ENCODE data around the gene VEGFA. TPM values are rescaled to one million over a fixed set of nuclear protein-coding genes. Genes with fewer than 3 reads are reported as not detected.

Gene VEGFA
- polyA plus RNA-seq, 3 donors, result 19.0 to 454 (median 32.0) TPM

GRCh38 chr6:43823879-43824702 is 54.1 kb downstream of the VEGFA start:
- no peaks in the 10 kb centered on the region for H4K20me1 ChIP-seq (ENCODE audit: insufficient read depth, low read length)
- H3K27me3 ChIP-seq (ENCODE audit: control insufficient read depth in 2 of 2, insufficient read depth in 2 of 2, low read length in 2 of 2), result no peaks in the 10 kb centered on the region
- no peaks in the 10 kb centered on the region for H3K36me3 ChIP-seq (replicated peaks in 1 of 2; ENCODE audit: control insufficient read depth in 1 of 2, insufficient read depth in 2 of 2, low read length in 2 of 2)
- no peaks in the 10 kb centered on the region for H3K36me3 Mint-ChIP-seq
- no peak overlapping the region for H3K27ac ChIP-seq (ENCODE audit: low read depth in 1 of 2, low read length in 2 of 2)
- peak overlapping the region; percentile 34 for H3K9ac ChIP-seq (ENCODE audit: insufficient read depth, low read length, poor library complexity, severe bottlenecking)
- no peak for TF ChIP-seq CTCF (IDR thresholded peaks at IDR 0.05)
- WGBS (ENCODE audit: insufficient coverage), result 53% methylated on average over 11 of the region's 11 CpGs
- no peaks in the 10 kb centered on the region for H3K79me2 ChIP-seq (ENCODE audit: insufficient read depth, low read length)
- H3K27ac Mint-ChIP-seq, result peak overlapping the region in 1 of 7 donors; percentile 46
- peaks cover 22% of the 10 kb centered on the region for H3K4me1 Mint-ChIP-seq
- H3K4me3 ChIP-seq (replicated peaks in 1 of 3; ENCODE audit: low read depth in 2 of 3, low read length in 3 of 3), result peak overlapping the region in 1 of 3 experiments; percentile 16
- H3K9me3 Mint-ChIP-seq, result no peaks in the 10 kb centered on the region
- peak overlapping the region; percentile 40 to 83 for H3K4me3 Mint-ChIP-seq
- peak overlapping the region; percentile 68 for H2AFZ ChIP-seq (ENCODE audit: insufficient read depth, low read depth, low read length, poor library complexity, severe bottlenecking)
- peak; percentile 48 to 54 (median 53) for DNase-seq
- H3K27me3 Mint-ChIP-seq (ENCODE audit: low read depth in 3 of 3), result peaks cover 0 to 8% (median 7%) of the 10 kb centered on the region in 3 donors
- H3K4me2 ChIP-seq (replicated peaks; ENCODE audit: extremely low read depth, low read length, poor library complexity, severe bottlenecking), result peak overlapping the region; percentile 51
- no peaks in the 10 kb centered on the region for H3K9me3 ChIP-seq (replicated peaks in 1 of 2; ENCODE audit: control insufficient read depth in 1 of 2, insufficient read depth in 1 of 2, low read length in 2 of 2)
- peaks cover 6 to 13% of the 10 kb centered on the region in 2 donors for H3K4me1 ChIP-seq (ENCODE audit: control insufficient read depth in 1 of 2, insufficient read depth in 2 of 2, low read length in 2 of 2)
- intact Hi-C loops (cut with micrococcal nuclease), result no loop called here

- Mint-ChIP-seq H3K4me1 (peaks cover 17% of the 10 kb centered on the region), H3K4me3 (peak overlapping the region in 1 of 2 donors; percentile 83), H3K27ac (no peak overlapping the region), H3K9me3 (no peaks in the 10 kb centered on the region), H3K27me3 (ENCODE audit: low read depth in 3 of 3) (peaks cover 2 to 8% (median 7%) of the 10 kb centered on the region in 3 donors), H3K36me3 (no peaks in the 10 kb centered on the region)
- H3K27me3 ChIP-seq (ENCODE audit: control insufficient read depth in 2 of 2, insufficient read depth in 2 of 2, low read length in 2 of 2), result no peaks in the 10 kb centered on the region
- peak overlapping the region; percentile 51 for H3K4me2 ChIP-seq (replicated peaks; ENCODE audit: extremely low read depth, low read length, poor library complexity, severe bottlenecking)
- peak overlapping the region; percentile 68 for H2AFZ ChIP-seq (ENCODE audit: insufficient read depth, low read depth, low read length, poor library complexity, severe bottlenecking)
- intact Hi-C loops (cut with micrococcal nuclease), result no loop called here
- H3K4me3 ChIP-seq (replicated peaks in 1 of 3; ENCODE audit: low read depth in 2 of 3, low read length in 3 of 3), result no peak overlapping the region
- no peak for DNase-seq
- H3K36me3 ChIP-seq (replicated peaks in 1 of 2; ENCODE audit: control insufficient read depth in 1 of 2, insufficient read depth in 2 of 2, low read length in 2 of 2), result no peaks in the 10 kb centered on the region
- H3K9ac ChIP-seq (ENCODE audit: insufficient read depth, low read length, poor library complexity, severe bottlenecking), result peak overlapping the region; percentile 34
- 77% methylated on average over 2 of the region's 2 CpGs for WGBS (ENCODE audit: insufficient coverage)
- no peak for TF ChIP-seq CTCF (IDR thresholded peaks at IDR 0.05)
- H4K20me1 ChIP-seq (ENCODE audit: insufficient read depth, low read length), result no peaks in the 10 kb centered on the region
- no peak overlapping the region for H3K27ac ChIP-seq (ENCODE audit: low read depth in 1 of 2, low read length in 2 of 2)
- no peaks in the 10 kb centered on the region for H3K9me3 ChIP-seq (replicated peaks in 1 of 2; ENCODE audit: control insufficient read depth in 1 of 2, insufficient read depth in 1 of 2, low read length in 2 of 2)
- H3K4me1 ChIP-seq (ENCODE audit: control insufficient read depth in 1 of 2, insufficient read depth in 2 of 2, low read length in 2 of 2), result peaks cover 6 to 9% of the 10 kb centered on the region in 2 donors
- H3K79me2 ChIP-seq (ENCODE audit: insufficient read depth, low read length), result no peaks in the 10 kb centered on the region
These were observed 54.7 kb downstream of the VEGFA start for GRCh38 chr6:43824703-43825064.

All from CD14-positive monocyte (primary cell).